Epithelial cell of proximal tubule (primary cell): Measurements from ENCODE around the gene HOXD13. TPM values are rescaled to one million over a fixed set of nuclear protein-coding genes. Genes with fewer than 3 reads are reported as not detected.

Experiments
- DNase-seq: peaks from one replicate; pipeline ENCODE4 v3.0.0-alpha.2; 2011; ENCODE audit warnings: low read depth
- H3K4me3 ChIP-seq: 2 replicates; pipeline ENCODE4 v1.5.1; 2011; ENCODE audit warnings: low read depth, mild to moderate bottlenecking, low read length
- total RNA-seq: library from RNA; depleted of rRNA; stranded (reverse); fragments of >200 nt; gene quantifications from 2 replicates; pipeline ENCODE4 v1.2.3, GENCODE V29; 2015
- TF ChIP-seq, protein P1 (sequence below): conservative IDR thresholded peaks from 2 replicates; pipeline ENCODE4 v1.5.1; 2012; ENCODE audit warnings: low read depth, mild to moderate bottlenecking, low read length

Gene HOXD13
- total RNA-seq, 1 donor from 2014 or later: not detected

GRCh38 chr2:176100547-176101140, 8.1 kb downstream of the HOXD13 start:
- no peak for DNase-seq
- no peak overlapping the region for H3K4me3 ChIP-seq
- TF ChIP-seq, protein P1, sequence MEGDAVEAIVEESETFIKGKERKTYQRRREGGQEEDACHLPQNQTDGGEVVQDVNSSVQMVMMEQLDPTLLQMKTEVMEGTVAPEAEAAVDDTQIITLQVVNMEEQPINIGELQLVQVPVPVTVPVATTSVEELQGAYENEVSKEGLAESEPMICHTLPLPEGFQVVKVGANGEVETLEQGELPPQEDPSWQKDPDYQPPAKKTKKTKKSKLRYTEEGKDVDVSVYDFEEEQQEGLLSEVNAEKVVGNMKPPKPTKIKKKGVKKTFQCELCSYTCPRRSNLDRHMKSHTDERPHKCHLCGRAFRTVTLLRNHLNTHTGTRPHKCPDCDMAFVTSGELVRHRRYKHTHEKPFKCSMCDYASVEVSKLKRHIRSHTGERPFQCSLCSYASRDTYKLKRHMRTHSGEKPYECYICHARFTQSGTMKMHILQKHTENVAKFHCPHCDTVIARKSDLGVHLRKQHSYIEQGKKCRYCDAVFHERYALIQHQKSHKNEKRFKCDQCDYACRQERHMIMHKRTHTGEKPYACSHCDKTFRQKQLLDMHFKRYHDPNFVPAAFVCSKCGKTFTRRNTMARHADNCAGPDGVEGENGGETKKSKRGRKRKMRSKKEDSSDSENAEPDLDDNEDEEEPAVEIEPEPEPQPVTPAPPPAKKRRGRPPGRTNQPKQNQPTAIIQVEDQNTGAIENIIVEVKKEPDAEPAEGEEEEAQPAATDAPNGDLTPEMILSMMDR: no peak

DNA sequence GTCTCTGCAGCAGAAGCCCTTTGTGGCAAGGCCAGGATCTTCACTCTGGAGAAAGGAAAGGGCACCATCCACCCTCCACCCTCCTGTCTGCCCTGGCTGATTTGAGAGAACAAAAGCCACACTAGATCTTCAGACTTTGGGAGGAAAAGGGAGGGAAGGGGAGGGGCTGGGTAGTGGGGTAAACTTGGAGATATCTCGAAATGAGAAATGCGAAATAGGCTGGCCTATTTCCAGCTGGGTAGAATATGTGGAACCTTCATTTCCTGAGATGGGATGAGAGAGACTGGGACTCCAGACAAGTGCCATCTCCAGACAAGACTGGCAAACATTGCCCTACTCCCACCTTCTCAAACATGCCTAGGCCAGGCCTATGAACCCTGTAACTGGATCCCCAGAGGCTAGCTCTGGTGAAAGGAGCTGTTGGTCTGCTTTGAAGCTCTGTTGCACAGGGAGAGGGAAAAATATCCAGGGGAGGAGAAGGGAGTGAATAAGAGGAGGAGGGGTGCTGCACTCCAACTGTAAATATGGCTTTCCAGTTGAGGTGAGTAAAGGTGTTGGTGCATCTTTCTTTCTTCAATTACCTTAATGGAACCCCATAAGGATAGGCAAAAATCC, 8.8 kb downstream of the HOXD13 start:
- TF ChIP-seq, protein P1: no peak
- H3K4me3 ChIP-seq: no peak overlapping the region
- no peak for DNase-seq

DNA sequence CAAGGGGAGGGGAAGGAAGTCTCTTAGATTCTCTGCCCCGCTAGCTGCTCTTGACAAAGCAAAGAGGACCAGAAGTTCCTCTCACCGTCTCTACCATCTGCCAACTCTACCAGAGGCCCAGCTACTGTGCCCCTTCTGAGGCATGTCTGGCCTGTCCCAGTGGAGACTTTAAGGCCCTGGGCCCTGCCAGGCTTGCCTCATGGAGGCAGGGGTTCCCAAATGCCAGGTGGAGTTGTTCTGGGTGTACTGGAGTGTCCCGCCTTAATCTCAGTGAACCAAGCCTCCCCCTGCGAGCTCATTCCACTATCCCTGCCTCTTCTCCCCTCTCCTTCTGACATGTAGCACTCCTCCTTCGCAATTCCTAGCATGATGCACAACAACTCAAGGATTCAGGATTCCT, 9.3 kb downstream of the HOXD13 start:
- H3K4me3 ChIP-seq: no peak overlapping the region
- TF ChIP-seq, protein P1: no peak
- no peak for DNase-seq

- TF ChIP-seq, protein P1: no peak
- DNase-seq: no peak
- no peak overlapping the region for H3K4me3 ChIP-seq
Observed at GRCh38 chr2:176102309-176102866, 9.9 kb downstream of the HOXD13 start.

- no peak for DNase-seq
- H3K4me3 ChIP-seq: no peak overlapping the region
- TF ChIP-seq, protein P1: no peak
Observed at GRCh38 chr2:176103194-176103593, 10.7 kb downstream of the HOXD13 start.

DNA sequence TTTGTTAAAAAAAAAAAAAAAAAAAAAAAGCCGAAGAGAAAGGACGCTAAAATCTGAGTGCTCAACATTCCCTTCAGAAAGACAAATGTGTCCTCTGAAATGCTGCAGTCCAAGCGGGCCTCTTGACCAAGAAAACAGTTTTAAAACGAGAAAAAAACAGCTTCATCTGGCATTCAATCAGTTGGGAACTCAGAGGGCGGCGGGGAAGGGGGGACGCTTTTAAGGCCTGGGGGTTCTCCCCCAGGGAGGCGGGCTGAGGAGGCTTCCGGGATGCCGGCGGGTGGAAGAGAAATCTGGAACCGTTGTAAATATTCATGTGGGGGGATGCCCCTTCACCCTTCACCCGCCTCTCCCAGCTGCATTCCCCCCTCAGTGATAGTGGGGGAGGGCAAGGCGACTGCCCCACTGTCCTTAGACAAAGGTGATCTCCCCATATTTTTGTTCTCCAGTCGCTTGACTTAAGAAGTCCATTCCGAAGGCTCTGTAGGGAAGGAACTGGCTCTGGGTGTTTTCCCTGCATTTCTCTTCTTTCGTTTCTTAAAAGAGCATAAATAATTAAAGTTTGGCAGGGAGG, 11.3 kb downstream of the HOXD13 start:
- TF ChIP-seq, protein P1: no peak
- H3K4me3 ChIP-seq: peak overlapping the region; percentile 49
- no peak for DNase-seq
